Motor neuron (in vitro differentiated cells): ENCODE data around the gene LIPC. TPM values are rescaled to one million over a fixed set of nuclear protein-coding genes. Genes with fewer than 3 reads are reported as not detected.

Experiments used
- ATAC-seq, 8 experiments: fragments of 200-7000 bp; cut with Tn5 transposase; replicated peaks in 6 of 8; 2 replicates each; pipeline ENCODE4 v1.8.0; 2021; ENCODE audit warnings: mild to moderate bottlenecking in 8 of 8, moderate library complexity in 8 of 8
- H3K27ac ChIP-seq, 2 donors: fragments of 250-450 bp; sonication (Bioruptor Pico); 2 replicates each; pipeline ENCODE4 v1.9.0; 2021; ENCODE audit warnings: antibody characterized with exemption in 2 of 2, mild to moderate bottlenecking in 2 of 2, moderate library complexity in 1 of 2
- H3K4me1 ChIP-seq, 2 donors: fragments of 250-450 bp; sonication (Bioruptor Pico); replicated peaks in 1 of 2; 2 replicates each; pipeline ENCODE4 v1.6.1; 2021; ENCODE audit warnings: antibody characterized with exemption in 2 of 2, mild to moderate bottlenecking in 2 of 2, moderate library complexity in 1 of 2
- H3K4me3 ChIP-seq, 5 donors: fragments of 250-450 bp; sonication (Bioruptor Pico); 2 replicates each; pipeline ENCODE4 v1.9.0; 2021; ENCODE audit warnings: antibody characterized with exemption in 5 of 5, mild to moderate bottlenecking in 5 of 5, moderate library complexity in 4 of 5
- WGBS, 10 experiments: fragments of 450-650 bp; shearing (Covaris generic); methylation state at CpG; one replicate each; pipeline ENCODE4 v1.0.0; 2022; 5-methylcytosine and 5-hydroxymethylcytosine counted together
- in situ Hi-C, 9 experiments: fragments of 400-800 bp; cut with MboI; loops; one replicate each; pipeline ENCODE4 v1.15.0; 2021; ENCODE audit warnings: low sequenced_read_pairs in 9 of 9, low pct_unique_long_range_greater_than_20kb in 2 of 9; ENCODE audit not compliant: unreplicated experiment in 9 of 9
- total RNA-seq, 8 experiments: library from RNA; unstranded; fragments of 300-600 nt; gene quantifications; 2 replicates each; pipeline versions ENCODE4 v1.2.3 to v1.2.4, GENCODE V29; 2022

Gene LIPC
- total RNA-seq, 8 experiments from 2014 or later = 0.14 to 5.0 (median 0.47) TPM; not detected in 5

GRCh38 chr15:58453931-58454793 lies 22.4 kb downstream of the LIPC start:
- H3K4me3 ChIP-seq = no peak overlapping the region
- peaks cover 0 to 9% of the 10 kb centered on the region in 2 donors for H3K4me1 ChIP-seq
- ATAC-seq = no peak
- no peak overlapping the region for H3K27ac ChIP-seq
- in situ Hi-C loops = no loop called here
- WGBS, 10 experiments = 60 to 100% (median 83%) methylated on average over 1 to 4 of the region's 5 CpGs; no CpG with 5 or more reads in 1 of the 10 experiments

- Histone ChIP-seq H3K27ac (no peak overlapping the region), H3K4me3 (no peak overlapping the region), H3K4me1 (peaks cover 0 to 9% of the 10 kb centered on the region in 2 donors)
- in situ Hi-C loops = no loop called here
- ATAC-seq = peak in 1 of 8 experiments; percentile 57
- WGBS, 10 experiments = 80 to 100% (median 94%) methylated on average over 1 to 3 of the region's 3 CpGs; no CpG with 5 or more reads in 1 of the 10 experiments
Measured at GRCh38 chr15:58454950-58455401, 23.2 kb downstream of the LIPC start.

GRCh38 chr15:58457466-58457965 lies 25.7 kb downstream of the LIPC start:
- H3K4me3 ChIP-seq = no peak overlapping the region
- 7 to 89% (median 79%) methylated on average over 1 to 7 of the region's 7 CpGs; no CpG with 5 or more reads in 2 of the 10 experiments for WGBS, 10 experiments
- peak in 2 of 8 experiments; percentile 31 to 34 for ATAC-seq
- no peak overlapping the region for H3K27ac ChIP-seq
- peaks cover 0 to 9% of the 10 kb centered on the region in 2 donors for H3K4me1 ChIP-seq
- in situ Hi-C loops = no loop called here

GRCh38 chr15:58458076-58458475 lies 26.3 kb downstream of the LIPC start:
- Histone ChIP-seq H3K4me1 (peaks cover 0 to 9% of the 10 kb centered on the region in 2 donors), H3K27ac (no peak overlapping the region), H3K4me3 (no peak overlapping the region)
- in situ Hi-C loops = no loop called here
- ATAC-seq = no peak
- WGBS, 10 experiments = 54 to 100% (median 82%) methylated on average over 1 to 3 of the region's 3 CpGs; no CpG with 5 or more reads in 1 of the 10 experiments

GRCh38 chr15:58459045-58459444 lies 27.3 kb downstream of the LIPC start:
- in situ Hi-C loops = no loop called here
- 0 to 100% (median 48%) methylated on average over 1 to 2 of the region's 2 CpGs; no CpG with 5 or more reads in 1 of the 10 experiments for WGBS, 10 experiments
- Histone ChIP-seq H3K27ac (no peak overlapping the region), H3K4me1 (peaks cover 0 to 9% of the 10 kb centered on the region in 2 donors), H3K4me3 (no peak overlapping the region)
- ATAC-seq = no peak

GRCh38 chr15:58459560-58459959 lies 27.8 kb downstream of the LIPC start:
- 13 to 90% (median 57%) methylated on average over 1 to 8 of the region's 10 CpGs; no CpG with 5 or more reads in 2 of the 10 experiments for WGBS, 10 experiments
- no peak overlapping the region for H3K27ac ChIP-seq
- peak in 3 of 8 experiments; percentile 91 to 93 (median 91) for ATAC-seq

GRCh38 chr15:58460116-58460790 lies 28.5 kb downstream of the LIPC start:
- no peak overlapping the region for H3K4me3 ChIP-seq
- H3K27ac ChIP-seq = no peak overlapping the region
- H3K4me1 ChIP-seq = peaks cover 0 to 1% of the 10 kb centered on the region in 2 donors
- WGBS, 10 experiments = 67 to 100% (median 92%) methylated on average over 2 to 6 of the region's 10 CpGs; no CpG with 5 or more reads in 2 of the 10 experiments
- in situ Hi-C loops = no loop called here
- ATAC-seq = peak in 1 of 8 experiments; percentile 58

More at GRCh38 chr15:58459560-58459959, 27.8 kb downstream of the LIPC start:
- in situ Hi-C loops = no loop called here
- Histone ChIP-seq H3K4me1 (peaks cover 0 to 7% of the 10 kb centered on the region in 2 donors), H3K4me3 (no peak overlapping the region)

GRCh38 chr15:58460872-58461271 lies 29.1 kb downstream of the LIPC start:
- H3K27ac ChIP-seq = no peak overlapping the region
- H3K4me1 ChIP-seq = no peaks in the 10 kb centered on the region
- in situ Hi-C loops = no loop called here
- H3K4me3 ChIP-seq = no peak overlapping the region
- 80 to 100% (median 100%) methylated on average over 1 to 2 of the region's 3 CpGs; no CpG with 5 or more reads in 3 of the 10 experiments for WGBS, 10 experiments
- no peak for ATAC-seq

GRCh38 chr15:58462547-58462946 lies 30.8 kb downstream of the LIPC start:
- 43 to 100% (median 72%) methylated on average over 1 to 4 of the region's 4 CpGs; no CpG with 5 or more reads in 5 of the 10 experiments for WGBS, 10 experiments
- Histone ChIP-seq H3K4me3 (no peak overlapping the region), H3K4me1 (peaks cover 0 to under 1% of the 10 kb centered on the region in 2 donors), H3K27ac (no peak overlapping the region)
- in situ Hi-C loops = no loop called here
- peak in 2 of 8 experiments; percentile 16 to 26 for ATAC-seq

GRCh38 chr15:58462973-58463663 lies 31.3 kb downstream of the LIPC start:
- in situ Hi-C loops = no loop called here
- peaks cover 0 to 6% of the 10 kb centered on the region in 2 donors for H3K4me1 ChIP-seq
- no peak overlapping the region for H3K27ac ChIP-seq
- WGBS, 10 experiments = 71 to 100% (median 88%) methylated on average over 1 to 8 of the region's 10 CpGs; no CpG with 5 or more reads in 3 of the 10 experiments
- no peak for ATAC-seq
- H3K4me3 ChIP-seq = no peak overlapping the region

GRCh38 chr15:58463815-58464650 lies 32.2 kb downstream of the LIPC start:
- no peak for ATAC-seq
- WGBS, 10 experiments = 70 to 100% (median 94%) methylated on average over 1 to 5 of the region's 6 CpGs
- Histone ChIP-seq H3K27ac (no peak overlapping the region), H3K4me3 (no peak overlapping the region), H3K4me1 (peaks cover 0 to 6% of the 10 kb centered on the region in 2 donors)
- in situ Hi-C loops = no loop called here

- in situ Hi-C loops = no loop called here
- Histone ChIP-seq H3K27ac (no peak overlapping the region), H3K4me1 (peaks cover 0 to 6% of the 10 kb centered on the region in 2 donors), H3K4me3 (no peak overlapping the region)
- ATAC-seq = no peak
Measured at GRCh38 chr15:58465070-58465469, 33.3 kb downstream of the LIPC start.
